Transverse colon (tissue), 4 donors: ENCODE results near the gene SERTAD3.

Source experiments
- POLR2AphosphoS5 ChIP-seq, 3 donors: sonication (generic); formaldehyde crosslinking; IDR thresholded peaks; one replicate each; pipeline ENCODE4 v1.6.1; 2016; ENCODE audit warnings: antibody characterized with exemption in 3 of 3
- TF ChIP-seq, protein P1 (sequence below), 5 experiments: fragments of 200-600 bp in 3 of 5; fragments of 450-650 bp in 2 of 5; sonication (generic) in 3 of 5; IDR thresholded peaks; 1 replicate in 2 of 5; 2 replicates in 3 of 5; pipeline ENCODE4 v1.5.1; 2016 to 2017; ENCODE audit warnings: antibody characterized with exemption in 5 of 5, inconsistent platforms in 3 of 5, mild to moderate bottlenecking in 2 of 5, moderate library complexity in 1 of 5

DNA sequence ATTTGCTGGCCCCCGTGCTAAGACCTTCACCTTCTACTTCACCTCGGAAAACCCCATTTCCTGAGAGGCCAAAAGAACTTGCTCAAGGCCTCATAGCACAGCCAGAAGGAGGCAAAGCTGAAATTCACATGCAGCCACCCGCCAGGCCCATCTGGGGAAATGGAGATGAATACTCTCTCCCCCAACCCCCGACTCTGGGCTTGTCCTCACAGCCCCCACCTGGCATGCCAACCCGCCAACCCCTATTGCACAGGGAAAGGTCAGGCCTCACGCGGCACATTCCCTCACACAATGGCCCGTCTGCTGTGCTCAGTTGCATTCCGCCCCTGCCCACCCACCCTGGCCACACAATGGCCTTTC, 34.1 kb downstream of the SERTAD3 start:
- TF ChIP-seq, protein P1, sequence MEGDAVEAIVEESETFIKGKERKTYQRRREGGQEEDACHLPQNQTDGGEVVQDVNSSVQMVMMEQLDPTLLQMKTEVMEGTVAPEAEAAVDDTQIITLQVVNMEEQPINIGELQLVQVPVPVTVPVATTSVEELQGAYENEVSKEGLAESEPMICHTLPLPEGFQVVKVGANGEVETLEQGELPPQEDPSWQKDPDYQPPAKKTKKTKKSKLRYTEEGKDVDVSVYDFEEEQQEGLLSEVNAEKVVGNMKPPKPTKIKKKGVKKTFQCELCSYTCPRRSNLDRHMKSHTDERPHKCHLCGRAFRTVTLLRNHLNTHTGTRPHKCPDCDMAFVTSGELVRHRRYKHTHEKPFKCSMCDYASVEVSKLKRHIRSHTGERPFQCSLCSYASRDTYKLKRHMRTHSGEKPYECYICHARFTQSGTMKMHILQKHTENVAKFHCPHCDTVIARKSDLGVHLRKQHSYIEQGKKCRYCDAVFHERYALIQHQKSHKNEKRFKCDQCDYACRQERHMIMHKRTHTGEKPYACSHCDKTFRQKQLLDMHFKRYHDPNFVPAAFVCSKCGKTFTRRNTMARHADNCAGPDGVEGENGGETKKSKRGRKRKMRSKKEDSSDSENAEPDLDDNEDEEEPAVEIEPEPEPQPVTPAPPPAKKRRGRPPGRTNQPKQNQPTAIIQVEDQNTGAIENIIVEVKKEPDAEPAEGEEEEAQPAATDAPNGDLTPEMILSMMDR (IDR thresholded peaks at IDR 0.05) = no peak
- no peak for TF ChIP-seq POLR2AphosphoS5 (IDR thresholded peaks at IDR 0.05)
